GM18499 (cell line): ENCODE results near the gene LRRC25.

Experiments used
- ATAC-seq: cut with Tn5 transposase; IDR thresholded peaks from one replicate; pipeline ENCODE4 v1.9.1; 2021; ENCODE audit warnings: moderate number of reproducible peaks; ENCODE audit not compliant: insufficient read depth, unreplicated experiment

LRRC25 gene

DNA sequence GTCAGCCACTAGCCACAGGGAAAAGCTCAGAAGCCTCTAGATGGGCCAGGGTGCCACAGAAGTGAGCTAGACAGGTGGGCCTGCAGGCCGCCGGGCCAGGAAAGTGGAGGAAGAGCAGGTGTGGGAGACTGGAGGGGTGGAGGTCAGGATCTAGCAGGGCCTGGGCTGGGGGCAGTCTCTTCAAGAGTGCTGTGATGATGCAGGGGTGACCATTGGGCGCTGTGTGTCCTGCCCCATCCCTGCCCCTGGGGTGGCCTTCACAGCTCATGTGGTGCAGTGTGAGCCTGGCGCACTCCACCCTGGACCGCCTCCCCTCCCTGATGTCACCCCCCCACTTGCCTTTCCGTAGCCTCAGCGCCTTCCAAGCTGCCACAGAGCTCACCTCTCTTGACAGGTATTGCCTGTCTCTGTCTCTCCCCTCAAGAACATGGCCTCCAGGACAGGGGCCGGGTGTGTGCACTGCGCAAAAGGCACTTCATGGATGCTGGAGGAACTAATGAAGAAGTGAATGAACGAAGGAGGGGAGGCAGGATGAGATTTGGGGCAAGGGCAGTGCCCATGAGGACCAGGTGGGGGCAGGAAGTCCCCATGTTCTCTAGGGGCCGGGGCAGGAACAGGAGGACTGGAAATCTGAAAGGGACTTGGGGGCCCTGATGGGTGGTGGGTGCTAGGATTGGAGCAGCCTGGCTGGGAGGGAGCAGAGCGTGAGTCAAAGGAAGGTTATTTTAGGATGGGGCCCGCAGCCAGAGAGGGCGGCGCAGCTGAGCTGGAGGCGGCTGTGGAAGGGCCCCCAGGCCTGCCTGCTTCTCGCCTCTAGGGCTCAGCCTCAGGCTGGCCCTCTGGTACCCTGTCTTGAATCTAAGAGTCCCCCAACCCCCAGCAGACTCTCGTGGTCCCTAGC, 28.3 kb upstream of the LRRC25 start:
- ATAC-seq: no peak

DNA sequence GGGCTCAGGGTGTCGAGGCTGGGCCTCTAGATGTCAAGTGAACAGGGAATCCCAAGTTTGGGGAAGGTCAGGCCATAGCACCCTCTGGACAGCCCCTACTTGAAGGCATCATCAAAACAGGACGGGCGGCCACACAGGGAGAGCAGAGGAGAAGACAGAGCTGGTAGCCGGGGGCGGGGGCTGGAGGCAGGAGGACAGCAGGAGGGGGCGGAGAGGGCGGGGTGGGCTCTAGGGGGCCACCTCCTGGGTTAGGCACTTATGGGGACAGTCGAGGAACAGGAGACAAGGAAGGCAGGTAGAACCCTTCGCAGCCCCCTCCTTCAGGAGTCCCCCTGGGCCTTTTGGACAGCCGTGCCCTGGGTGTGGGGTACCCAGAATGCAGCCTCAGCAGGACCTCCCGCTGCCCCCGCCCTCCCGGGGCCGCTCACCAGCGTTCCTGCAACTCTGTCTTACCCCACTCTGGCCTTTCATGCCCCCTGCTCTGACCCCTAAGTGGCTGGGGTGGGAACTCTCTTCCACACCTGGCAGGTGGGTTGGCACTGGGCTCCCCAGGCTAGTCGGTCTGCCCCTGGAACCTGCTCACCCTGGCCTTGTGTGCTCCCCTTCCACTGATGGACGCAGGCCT, 27.6 kb upstream of the LRRC25 start:
- no peak for ATAC-seq

DNA sequence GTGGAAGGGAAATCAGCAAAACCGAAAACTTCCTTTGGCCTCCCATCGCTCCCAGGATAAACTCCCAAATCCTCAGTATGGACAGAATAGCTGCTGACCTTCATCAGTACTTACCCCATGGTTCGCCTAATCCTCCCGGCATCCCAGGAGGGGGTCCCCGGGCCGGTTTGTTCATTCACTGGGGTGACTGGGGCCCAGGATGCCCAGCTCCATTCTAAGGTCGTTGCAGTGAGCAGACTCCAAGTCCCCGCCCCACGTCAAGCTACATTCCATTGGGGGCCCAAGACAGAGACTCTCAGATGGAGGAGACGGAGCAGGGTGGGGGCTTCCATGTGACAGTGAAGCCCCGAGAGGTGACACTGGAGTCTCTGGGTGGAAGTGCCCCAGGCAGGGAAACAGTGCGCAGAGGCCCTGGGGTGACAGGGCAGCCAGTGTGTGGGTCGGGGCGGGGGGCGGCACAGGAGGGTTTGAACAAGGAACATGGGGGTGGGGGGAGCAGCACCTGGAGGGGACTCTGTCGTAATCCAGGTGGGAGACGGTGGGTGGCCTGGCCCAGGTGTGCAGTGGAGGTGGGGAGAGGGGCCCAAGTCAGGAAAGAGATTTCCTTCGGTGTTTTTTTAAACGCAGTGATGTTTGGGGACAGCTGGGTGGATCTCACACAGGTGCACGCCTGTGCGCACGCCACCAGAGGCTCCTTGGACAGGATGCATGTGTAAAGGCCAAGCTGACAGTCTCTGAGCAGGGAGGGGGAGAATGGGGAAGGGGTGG, 26.9 kb upstream of the LRRC25 start:
- no peak for ATAC-seq

DNA sequence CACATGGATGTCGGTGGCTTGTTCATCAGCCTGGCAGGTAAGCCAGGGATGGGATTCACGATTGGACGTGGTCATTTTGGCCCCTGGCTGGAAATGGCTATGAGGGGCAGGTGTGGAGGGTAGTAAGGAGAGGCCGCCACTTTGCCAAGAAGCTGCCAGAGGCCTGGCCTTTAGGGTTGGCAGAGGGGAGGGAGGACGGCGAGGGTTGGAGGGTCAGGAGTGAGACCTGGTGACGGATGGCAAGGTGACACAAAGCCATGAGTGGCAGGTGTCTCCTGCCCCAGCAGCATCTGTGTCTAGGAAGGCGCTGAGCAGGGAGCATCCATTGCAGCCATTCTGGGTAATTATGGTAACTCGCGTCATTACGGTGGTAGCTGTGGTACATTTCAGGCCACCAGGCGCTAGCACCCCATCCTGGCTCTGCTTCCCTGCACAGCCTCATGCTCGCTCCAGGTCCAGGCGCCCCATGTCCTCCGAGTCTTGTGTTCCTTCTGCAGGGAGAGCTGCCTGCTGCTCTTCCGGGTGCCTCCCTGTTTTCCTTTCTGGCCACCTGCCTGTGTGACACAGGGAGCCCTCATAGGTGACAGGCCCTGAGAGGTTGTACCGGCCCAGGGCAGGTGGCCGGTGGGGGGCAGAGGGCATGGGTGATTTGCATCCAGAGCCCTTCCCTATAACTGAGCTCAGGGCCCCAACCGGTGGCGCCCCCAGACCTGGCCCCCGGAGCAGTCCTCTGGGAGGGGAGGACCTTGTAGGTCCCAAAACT, 26.0 kb upstream of the LRRC25 start:
- no peak for ATAC-seq

DNA sequence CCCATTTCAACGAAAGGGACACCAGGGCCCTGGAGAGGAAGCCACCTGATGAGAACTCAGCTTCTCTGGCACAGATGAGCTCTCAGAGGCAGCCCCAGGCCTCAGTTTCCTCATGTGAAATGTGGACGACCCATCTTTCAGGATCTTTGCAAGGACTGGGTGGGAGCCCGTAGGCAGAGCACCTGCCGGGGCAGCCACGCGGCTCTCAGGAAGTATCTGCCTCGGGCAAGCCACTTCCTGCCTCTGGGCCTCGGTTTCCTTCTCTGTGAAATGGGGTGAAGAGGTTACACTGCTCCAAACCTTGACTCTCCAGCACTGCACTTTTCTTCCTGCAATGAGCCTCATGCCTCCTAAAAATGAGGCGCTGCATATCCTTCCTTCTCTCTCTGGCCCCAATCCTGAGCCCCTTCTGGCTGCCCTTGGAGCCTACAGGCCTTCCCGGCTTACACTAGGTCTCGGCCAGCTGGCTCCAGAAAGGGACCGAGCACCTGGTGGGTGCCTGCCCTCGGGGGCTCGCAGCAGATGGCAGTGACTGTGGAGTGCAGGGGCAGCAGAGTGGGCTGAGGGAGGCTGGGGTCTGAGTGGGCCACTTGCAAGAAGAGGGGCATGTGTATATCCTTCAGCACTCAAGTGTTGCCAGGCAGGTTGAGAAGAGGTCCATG, 25.2 kb upstream of the LRRC25 start:
- no peak for ATAC-seq

DNA sequence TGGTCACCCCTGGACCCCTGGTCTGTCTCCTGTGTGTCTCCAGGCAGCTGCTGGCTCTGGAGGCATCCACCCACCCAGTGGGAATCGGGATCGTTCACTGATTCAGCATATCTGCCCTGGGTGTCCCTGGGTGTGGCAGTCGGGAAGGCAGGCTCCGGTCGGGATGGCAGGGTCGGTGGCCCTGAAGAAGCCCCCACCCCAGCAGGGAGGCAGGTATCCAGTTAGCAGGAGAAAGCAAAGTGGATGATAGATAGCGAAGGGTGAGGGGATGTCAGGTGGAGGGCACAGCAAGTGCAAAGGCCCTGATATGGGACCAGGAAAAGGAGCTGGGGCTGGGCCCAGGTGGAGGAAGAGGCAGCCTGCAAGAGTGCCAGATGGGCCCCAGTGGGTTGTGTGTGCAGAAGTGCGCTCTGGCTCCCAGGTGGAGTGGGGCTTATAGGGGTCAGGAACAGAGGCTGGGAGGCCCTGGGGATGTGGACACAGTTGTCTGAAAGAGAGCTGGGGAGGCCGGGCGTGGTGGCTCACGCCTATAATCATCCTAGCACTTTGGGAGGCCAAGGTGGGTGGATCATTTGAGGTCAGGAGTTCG, 24.0 kb upstream of the LRRC25 start:
- no peak for ATAC-seq

DNA sequence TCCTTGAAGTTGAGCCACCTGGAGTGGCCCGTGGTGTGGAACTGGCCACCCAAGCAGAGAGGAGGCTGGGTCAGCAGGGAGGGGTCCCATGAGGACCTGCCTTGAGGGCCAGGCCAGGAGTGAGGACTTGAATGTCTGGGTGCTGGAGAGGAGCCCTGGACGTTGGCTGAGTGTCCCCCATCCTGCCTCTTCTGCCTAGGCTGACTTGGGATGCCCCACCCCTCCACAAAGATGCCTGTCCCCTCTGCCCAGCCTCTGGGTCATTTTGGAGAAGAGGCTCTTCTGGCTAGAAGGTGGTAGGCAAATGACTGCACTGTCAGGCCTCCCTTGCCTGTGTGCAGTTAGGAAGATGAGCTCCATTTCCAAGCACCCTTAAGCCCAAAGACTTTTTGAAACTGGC, 23.5 kb upstream of the LRRC25 start:
- ATAC-seq: no peak

DNA sequence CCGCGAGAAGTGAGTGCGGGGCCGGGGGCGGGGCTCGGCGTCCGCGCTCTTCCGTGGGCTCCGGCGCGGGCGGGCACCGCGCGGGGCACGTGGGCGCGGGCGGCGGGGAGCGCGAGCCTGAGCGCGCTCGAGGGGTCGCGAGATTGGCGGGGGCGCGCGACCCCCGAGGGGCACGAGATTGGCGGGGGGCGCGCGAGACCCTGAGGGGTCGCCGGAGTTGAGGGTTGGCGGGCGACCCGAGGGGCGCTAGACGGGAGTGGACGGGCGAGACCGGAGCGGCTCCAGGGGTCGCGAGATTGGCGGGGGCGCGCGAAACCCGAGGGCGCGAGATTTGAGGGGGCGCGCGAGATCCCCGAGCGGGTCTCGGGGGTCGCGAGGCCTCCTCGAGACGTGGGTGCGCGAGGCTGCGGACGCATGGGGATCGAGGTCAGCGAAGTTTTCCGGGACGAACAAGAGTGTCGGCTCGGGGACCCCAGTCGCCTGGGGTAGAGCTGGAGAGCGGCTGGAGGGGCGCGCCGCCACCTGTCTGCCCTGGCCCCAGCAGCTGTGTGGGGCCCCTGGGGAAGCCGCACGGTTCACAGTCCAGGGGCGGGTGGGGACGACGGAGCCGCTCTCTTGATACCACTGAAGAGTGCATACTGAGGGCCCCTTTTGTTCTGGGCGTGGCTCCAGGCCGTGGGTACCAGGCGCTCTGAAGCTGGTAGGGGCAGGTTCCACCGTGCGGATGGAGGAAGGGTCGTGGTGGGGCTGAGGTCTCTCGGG, 22.5 kb upstream of the LRRC25 start:
- ATAC-seq: no peak

DNA sequence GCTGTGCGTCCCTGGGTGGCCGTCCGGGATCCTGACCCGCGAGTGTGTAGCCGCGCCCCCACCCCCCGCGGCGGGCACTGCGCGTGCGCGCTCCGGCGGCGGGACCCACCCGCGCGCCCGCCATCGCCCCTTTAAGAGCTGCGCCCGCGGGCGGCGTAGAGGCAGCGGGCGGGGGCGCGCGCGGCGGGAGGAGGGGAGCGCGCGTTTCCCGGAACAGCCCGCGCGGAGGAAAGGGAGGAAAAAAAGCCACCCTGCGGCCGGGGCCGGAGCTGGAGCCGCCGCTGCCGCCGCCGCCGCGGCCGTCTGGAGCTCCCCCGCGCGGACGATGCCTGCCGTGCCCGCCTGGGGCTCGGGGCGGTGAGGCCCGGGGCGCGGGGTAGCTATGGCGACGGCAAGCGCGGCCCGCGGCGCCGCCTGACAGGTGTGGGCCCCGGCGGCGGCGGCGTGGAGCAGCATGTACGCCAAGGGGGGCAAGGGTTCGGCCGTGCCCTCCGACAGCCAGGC, 21.8 kb upstream of the LRRC25 start, which contains the start of gene SSBP4:
TSS of gene SSBP4 (plus strand) at position 204 of the 504 bp plus-strand sequence. CDS start at position 455, 251 bp downstream.
- ATAC-seq: no peak

DNA sequence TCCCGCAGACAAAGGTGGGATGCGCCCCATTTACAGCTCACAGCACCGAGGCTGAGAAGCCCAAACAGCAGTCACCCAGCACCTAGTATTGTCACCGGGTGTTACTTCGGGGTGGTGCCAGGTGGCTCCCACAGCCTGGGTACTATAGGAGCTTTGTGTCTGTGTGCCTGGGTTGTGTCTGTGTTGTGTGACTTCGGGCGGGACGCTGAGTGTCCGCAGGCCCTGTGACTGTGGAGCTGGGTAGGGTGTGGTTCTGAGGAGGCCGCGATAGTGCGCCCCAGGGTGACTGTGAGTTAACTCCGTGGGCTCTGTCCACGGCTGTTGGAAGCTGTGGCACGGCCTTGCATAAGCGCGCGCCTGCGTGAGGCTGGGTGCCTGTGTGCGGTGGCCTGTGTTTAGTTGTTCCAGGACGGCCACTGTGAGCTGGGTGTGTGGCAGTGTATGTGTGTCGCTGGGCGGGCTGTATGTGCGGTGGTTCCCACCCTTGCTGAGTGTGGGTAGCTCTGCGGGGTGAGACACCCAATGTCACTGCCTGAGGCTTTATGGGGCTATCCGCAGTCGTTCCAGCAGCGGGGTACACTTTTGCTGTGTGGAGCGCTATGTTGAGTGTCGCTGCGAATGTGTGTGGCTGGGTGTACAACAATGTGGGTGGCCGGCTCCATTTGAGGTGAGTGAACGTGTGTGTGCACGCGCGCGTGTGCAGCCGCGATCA, 21.2 kb upstream of the LRRC25 start:
- ATAC-seq: no peak

DNA sequence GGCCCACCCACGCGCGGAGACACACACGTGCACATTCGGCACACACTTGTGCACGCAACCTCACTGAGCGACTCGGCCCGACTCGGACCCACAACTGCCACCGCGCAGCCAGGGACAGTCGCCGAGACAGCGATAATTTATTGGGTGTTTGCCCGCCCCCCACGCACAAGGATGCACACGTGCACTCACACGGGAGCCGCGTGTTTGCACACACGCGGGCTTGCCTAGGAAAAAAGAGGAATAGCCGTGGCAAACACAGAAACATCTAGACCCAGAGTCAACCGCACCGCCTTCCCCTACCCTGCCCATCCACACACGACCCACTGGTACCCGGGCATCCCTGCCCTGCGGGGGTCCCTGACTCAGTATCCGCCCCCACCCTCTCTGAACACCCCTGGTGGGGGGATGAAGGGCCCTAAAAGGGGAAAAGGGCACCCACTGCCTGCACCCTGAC, 20.6 kb upstream of the LRRC25 start:
- no peak for ATAC-seq

DNA sequence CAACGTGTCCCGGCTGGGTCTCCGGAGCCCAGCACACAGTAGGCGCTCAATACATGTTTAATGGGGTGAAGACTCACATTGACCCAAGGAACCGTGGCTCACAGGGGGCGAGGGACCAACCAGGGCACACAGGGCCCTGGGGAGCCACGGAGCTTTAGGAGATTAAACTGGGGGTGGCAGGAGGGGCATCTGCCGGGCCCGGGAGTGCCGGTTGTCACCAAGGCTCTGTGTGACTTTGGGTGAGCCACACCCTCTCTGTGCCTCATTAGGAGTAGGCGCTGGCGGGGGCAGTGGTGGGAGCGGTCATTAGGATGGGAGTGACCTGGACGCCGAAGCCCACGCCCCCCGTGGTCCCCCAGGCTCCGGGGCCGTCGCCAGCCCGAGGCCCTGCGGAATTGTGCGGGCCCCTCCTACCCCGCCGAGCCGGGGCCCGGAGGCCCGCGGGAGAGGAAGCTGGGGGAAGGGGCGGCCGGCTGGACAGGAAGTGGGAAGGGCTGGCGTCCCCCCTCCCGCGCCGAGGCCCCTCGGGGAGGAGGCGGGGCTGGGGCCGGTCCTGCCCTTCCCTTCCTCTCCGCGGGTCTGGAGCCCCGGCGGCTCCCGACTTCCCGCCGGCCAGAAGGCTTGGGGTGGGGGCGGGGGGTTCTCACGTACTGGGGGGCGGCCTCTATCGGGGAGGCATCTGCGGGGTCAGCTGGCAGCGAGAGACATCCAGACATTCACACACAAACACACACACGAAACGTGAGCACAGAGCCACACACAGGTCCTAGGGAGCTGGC, 20.0 kb upstream of the LRRC25 start:
- ATAC-seq: no peak

DNA sequence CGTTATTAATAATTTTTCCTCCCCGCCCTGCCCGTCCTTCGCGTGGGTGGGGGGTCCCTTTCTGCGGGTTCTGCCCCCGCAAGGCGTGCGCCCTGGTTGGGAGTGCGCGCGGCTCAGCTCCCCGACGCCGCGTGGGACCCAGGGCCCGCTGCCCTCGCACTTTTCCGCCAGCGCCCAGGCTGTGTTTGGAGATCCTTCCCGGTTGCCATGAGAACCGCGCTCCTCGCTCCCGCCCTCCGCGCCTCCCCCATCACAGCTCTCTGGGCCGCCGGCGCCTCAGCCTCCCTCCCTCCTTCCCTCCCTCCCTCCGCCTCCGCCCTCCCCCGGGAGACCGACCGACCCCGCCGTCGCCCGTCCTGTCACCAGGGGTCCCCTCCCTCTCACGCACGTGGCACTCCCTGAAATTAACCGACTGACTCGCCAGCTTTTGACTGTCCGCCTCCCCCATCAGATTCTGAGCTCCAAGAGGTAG, 19.4 kb upstream of the LRRC25 start:
- ATAC-seq: no peak

DNA sequence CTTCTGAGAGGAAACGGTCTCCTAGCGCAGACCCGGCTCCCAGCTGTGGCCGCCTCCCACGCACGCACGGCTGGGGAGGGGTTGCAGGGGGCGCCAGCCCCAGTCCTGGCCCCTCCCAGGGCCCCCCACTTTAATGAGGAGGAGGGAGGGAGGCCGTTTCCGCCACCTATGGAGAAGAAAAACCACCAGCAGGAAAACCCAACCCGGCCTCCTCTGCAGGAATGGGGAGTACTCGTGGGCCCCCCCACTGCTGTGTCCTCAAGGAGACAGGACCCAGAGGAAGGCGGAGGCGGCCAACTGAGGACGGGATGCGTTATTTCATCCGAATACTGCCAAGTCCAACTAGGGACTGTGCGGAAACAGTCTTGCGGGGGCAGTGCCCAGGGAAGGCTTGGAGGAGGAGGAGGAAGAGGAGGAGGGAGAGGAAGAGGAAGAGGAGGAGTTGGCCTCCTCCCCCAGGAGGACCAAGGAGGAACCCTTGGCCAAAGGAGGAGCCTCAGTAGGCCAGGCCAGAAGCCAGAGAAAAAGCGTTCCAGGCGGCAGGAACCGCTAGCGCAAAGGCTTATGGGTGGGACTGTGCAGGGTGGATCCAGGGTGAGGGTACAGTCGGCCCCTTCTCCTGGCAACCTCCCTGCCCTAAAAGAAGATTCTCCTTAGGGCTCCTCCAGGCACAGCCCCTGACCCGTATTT, 17.9 kb upstream of the LRRC25 start:
- no peak for ATAC-seq

DNA sequence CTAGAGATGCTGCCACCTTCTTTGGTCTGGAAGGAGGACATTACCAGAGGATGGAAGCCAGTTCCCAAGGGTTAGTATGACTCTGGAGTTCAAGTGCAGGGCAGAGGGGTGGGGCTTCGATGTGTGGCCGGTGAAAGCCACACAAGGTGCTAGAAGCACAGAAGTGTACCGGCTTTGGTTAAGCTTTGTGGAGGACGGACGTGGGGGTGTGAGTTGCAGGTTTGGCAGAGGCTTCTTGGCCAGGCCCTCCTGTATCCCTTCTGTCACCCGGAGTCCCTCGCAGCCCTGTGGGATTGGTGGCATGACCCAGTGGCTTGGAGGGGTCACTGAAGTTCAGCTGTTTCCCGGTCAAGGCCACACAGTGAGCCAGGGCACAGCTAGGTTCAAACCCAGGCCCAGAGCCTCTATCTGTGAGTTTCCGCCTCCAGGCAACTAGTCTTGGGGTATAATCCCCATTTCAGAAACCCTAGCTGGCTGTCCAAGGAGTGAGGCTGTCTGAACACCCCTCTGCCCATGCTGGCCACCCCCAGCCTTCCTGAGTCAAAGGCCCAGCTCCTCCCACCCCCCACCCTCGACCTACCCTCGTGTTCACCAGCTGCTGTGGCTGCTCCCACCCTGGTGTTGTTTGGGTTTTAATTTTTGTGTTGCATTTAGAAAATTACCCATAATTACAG, 17.2 kb upstream of the LRRC25 start:
- ATAC-seq: no peak
